ENCODE data around the gene ACSM4.
"Not testable (repeated sequence)": the region's sequence is repeated elsewhere in the genome, so short reads cannot be mapped to it uniquely, and the experiment has no call there.

Gene ACSM4

GRCh38 chr12:7303772-7304171 lies at the start of gene ACSM4:
Gene ACSM4 (plus strand): TSS chr12:7304072. CDS start chr12:7304332, 260 bp downstream.
- in situ Hi-C loops (cut with MboI; ENCODE audit: low sequenced_read_pairs), result no loop called here

DNA sequence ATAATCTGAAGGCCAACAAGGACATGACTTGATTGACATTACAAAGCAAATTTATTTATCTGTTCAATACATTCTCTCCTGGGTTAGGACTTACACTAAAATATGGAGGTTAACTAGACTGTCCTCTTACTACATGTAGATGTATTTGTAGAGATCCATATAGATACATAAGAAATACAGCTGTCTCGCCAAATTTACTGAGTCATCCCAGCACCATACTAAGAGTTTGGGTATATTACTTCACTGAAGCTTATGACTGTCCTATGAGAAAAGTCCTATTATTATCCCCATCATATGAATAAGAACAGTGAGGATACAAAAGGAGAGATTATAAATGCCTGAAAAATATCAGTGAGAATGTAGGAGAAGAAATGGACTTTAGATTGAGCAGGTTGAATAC lies 44.8 kb upstream of the ACSM4 start:
- in situ Hi-C loops (cut with MboI; ENCODE audit: low sequenced_read_pairs), result no loop called here

DNA sequence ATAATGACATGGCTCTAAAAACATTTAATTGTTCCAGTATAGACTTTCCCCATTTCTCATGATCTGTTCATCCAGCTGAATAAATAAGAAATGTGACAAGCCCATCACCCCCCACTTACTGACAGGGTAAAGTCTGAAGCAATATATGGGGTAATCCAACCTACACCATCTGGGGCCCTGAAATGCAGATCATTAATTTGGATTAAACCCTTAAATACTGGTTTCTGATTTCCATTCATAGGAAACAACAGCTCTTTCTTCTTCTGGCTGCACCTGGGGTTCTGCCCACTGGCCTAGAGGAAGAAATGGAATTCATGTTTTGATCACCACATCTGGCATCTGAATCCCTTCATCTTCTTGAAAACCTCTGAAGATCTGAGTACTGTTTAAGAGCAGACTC lies 39.3 kb upstream of the ACSM4 start:
- in situ Hi-C loops (cut with MboI; ENCODE audit: low sequenced_read_pairs), result no loop called here

DNA sequence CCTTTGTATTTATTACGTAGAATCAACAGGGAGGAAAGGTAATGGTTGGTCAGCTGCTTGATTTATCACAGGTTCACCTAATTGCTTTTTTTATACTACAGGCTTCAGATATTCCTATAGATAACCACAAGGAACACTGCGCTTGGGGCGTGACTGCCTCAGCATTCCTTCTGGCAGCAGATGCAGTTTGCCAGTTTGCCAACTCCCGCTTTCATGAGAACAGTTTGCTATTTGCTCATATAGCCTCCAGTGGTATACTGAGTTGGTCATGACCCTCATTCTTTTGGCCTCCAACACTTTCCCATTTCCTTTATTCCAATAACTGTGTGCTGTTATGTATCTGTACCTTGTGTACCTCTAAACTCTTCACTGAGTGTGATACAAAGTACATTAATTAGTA lies 38.6 kb upstream of the ACSM4 start:
- in situ Hi-C loops (cut with MboI; ENCODE audit: low sequenced_read_pairs), result no loop called here

- in situ Hi-C loops (cut with MboI; ENCODE audit: low sequenced_read_pairs), result no loop called here
Observed at GRCh38 chr12:7269273-7269672, 34.6 kb upstream of the ACSM4 start.

GRCh38 chr12:7271893-7272514 lies 31.9 kb upstream of the ACSM4 start:
- in situ Hi-C loops (cut with MboI; ENCODE audit: low sequenced_read_pairs), result no loop called here

DNA sequence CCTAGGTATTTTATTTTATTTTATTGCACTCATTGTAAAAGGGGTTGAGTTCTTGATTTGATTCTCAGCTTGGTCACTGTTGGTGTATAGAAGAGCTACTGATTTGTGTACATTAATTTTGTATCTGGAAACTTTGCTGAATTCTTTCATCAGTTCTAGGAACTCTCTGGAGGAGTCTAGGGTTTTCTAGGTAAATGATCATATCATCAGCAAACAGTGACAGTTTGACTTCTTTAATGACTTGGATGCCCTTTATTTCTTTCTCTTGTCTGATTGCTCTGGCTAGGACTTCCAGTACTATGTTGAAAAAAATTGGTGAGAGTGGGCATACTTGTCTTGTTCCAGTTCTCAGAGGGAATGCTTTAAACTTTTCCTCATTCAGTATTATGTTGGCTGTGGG lies 28.4 kb upstream of the ACSM4 start:
- in situ Hi-C loops (cut with MboI; ENCODE audit: low sequenced_read_pairs), result not testable (repeated sequence)

DNA sequence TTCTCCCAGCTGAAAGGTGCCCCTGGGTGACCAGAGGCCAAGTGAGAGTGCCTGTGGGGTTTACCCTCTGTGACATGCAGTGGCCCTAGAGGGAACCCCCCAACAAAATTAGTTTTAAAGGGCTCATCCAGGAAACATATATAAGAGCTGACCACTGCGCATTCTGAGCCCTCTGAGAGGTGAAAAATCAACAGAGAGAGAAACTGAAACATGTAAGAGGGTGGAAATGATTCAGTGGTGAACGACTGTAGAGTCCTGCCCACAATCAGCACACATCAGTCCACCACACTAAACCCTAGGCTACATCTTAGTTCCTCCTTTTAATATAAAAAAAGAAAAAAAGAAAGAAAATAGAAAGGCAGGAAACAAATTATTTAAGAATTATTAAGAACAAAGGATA lies 21.0 kb upstream of the ACSM4 start:
- in situ Hi-C loops (cut with MboI; ENCODE audit: low sequenced_read_pairs), result no loop called here

DNA sequence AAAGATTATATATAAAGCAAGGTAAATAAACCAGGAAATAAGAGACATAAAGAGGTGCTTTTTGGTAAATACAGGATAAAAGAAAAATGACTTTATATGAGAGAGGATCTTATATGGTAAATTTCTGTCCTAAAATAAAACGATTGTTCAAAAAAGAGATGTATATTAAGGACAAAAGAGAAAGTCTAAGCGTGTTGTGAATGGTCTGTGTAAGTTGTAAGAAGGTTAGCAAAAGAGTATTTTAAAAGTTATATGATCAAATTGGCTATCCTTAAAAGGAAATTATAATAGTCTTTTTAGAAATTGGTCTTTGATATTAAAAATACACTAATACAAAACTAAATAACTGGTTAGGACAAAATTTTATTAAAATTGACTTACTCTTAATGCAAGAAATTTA lies 14.1 kb upstream of the ACSM4 start:
- in situ Hi-C loops (cut with MboI; ENCODE audit: low sequenced_read_pairs), result no loop called here

GRCh38 chr12:7290588-7290987 lies 13.3 kb upstream of the ACSM4 start:
- in situ Hi-C loops (cut with MboI; ENCODE audit: low sequenced_read_pairs), result not testable (repeated sequence)

DNA sequence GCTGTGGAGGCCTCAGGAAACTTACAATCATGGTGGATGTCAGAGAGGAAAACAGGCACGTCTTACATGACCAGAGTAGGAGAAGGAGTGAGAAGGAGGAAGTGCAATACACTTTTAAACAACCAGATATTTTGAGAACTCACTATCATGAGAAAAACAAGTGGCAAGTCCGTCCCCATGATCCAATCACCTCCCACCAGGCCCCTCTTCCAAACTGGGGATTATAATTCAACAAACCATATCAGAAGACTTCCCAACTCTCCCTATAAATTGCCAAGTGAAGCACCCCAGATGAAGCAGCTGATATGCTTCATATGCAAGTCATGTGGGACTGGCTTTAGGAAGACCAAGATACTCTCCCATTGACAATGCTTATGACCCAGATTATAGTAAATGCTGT lies 11.6 kb upstream of the ACSM4 start:
- in situ Hi-C loops (cut with MboI; ENCODE audit: low sequenced_read_pairs), result no loop called here

DNA sequence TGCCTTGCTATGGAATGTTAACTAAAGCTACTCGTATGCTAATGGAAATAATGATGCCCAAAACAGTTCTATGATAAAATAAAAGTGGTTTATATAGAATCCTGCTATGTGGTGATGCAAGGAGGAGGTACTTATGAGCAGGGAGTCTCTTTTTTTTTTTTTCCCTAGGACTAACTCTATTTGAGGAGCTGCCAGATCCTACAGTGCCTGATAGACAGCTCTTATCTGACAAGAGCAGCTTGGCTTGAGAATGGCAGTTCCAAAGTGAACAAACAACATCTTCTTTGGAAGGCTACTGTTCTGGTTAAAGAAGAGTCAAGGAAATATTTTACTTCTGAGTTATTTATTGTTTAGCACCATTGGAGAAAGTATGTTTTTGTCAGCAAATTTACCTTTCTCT lies 10.2 kb upstream of the ACSM4 start:
- in situ Hi-C loops (cut with MboI; ENCODE audit: low sequenced_read_pairs), result no loop called here

- in situ Hi-C loops (cut with MboI; ENCODE audit: low sequenced_read_pairs), result no loop called here
Observed at GRCh38 chr12:7295529-7295928, 8.3 kb upstream of the ACSM4 start.

DNA sequence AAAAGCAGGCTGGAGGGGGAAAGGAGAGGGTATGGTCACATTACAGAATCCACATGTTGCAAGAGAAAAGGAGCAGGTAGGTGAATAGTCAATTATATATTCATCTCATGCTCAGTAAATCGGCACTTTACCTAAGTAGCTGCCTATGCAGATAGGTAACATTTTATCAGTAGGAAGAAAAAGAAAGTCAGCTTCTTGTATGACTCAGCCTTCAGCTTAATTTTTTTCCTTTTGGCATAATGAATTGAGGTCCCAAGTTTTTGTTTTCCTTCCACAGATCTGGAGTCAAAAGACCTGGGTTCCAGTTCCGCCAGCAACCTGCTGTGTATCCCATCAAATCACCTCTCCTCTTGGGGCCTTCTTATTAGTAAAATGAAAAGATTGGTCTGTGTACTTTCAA lies 6.0 kb upstream of the ACSM4 start:
- in situ Hi-C loops (cut with MboI; ENCODE audit: low sequenced_read_pairs), result no loop called here

DNA sequence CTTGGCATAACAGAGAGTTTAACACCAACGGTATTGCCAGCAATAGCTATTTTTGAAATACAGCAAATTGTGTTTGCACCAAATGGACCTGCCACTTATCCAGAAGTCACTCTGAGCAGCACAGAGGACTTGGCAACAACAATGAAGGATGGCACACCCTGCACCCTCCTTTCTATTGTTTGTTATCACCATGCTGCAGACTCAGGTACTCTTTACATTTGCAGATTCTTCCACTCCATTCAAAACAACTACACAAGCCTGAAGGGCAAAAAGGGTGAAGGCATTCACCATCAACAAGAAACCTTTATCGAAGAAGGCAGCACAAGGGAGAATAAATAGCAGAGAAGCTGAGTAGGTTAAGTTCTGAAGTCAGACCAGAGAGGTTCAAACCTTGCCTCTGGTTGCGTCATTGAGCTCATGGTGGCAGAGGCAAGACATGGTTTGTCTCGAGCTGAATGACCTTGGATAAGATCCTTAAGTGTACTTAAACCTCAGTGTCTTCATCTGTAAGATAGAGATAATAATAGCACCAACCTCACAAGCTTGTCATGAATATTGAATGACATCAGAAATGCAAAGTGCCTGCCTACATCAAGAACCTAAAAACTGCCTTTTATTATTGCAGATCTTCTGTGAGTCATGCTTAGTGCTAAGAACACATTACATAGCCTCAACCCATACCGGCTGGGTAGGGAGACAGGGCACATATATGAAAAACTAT lies 1.4 kb upstream of the ACSM4 start:
- in situ Hi-C loops (cut with MboI; ENCODE audit: low sequenced_read_pairs), result no loop called here

DNA sequence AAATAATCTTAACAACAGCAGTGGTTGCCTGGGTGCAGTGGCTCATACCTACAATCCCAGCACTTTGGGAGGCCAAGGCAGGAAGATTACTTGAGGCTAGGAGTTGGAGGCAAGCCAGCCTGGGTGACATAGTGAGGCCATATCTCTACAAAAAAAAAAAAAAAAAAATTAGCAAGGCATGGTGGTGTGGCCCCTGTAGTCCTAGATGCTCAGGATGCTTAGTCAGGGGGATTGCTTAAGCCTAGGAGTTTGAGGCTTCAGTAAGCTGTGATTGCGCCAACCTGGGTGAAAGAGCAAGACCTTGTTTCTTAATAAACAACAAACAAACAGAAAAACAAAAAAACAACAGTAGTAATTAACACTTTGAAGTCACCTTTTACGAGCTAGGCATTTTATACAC lies 642 bp upstream of the ACSM4 start:
- in situ Hi-C loops (cut with MboI; ENCODE audit: low sequenced_read_pairs), result no loop called here

DNA sequence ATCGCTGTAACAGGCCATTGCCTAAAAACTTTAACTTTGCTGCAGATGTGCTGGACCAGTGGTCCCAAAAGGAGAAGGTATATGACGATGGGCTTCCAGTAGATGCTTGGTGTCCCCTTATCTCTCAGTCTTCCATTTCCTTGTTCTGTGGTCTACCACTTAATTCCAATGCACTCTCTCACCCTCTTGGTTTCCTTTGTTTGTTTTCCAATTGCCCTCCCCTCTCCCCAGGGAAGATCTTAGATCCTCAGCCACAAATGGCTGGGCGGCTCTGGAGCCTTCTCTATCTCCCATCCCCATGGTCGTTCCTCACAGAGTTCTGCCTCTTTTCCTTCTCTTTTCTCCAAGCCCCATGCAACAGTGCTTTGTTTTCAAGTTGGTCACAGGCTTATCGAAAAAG lies 584 bp downstream of the ACSM4 start:
- in situ Hi-C loops (cut with MboI; ENCODE audit: low sequenced_read_pairs), result no loop called here

DNA sequence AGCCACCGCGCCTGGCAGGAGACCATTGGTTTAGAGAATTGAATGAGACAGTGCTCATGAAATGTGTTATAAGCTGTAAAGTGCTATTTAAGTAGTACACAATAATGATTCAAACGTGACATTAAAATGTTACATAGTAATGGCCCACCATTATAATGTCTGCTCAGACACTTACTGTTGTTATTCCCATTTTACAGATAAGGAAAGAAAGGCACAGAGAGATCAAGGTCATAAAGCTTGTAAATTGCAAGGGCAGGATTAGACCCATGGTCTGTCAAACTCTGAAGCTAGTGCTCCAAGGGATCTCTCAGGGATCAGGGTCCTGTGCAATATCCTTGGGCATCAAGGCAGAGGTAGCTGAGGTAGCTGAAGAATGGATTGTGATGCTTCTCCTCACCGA lies 6.2 kb downstream of the ACSM4 start:
- in situ Hi-C loops (cut with MboI; ENCODE audit: low sequenced_read_pairs), result no loop called here

- in situ Hi-C loops (cut with MboI; ENCODE audit: low sequenced_read_pairs), result no loop called here
Observed at GRCh38 chr12:7319930-7320329, 16.1 kb downstream of the ACSM4 start.

DNA sequence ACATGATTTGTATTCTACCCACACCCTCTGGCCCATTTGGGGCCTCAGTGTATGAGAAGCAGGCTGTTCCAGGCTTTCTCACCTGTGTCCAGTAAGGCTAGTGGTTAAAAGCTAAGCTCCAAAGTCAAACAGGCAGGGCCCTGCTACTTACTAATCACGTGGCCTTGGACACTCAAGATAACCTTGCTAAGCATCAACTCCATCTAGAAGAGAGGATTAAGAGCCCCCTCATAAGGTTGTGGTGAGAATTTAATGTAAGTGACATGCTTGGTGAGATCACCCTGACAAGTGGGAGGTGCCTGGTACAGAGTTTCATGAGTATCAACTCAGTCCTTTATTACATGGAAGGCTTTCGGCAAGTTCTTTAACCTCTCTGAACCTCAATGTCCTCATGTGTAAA lies 17.8 kb downstream of the ACSM4 start:
- in situ Hi-C loops (cut with MboI; ENCODE audit: low sequenced_read_pairs), result no loop called here

DNA sequence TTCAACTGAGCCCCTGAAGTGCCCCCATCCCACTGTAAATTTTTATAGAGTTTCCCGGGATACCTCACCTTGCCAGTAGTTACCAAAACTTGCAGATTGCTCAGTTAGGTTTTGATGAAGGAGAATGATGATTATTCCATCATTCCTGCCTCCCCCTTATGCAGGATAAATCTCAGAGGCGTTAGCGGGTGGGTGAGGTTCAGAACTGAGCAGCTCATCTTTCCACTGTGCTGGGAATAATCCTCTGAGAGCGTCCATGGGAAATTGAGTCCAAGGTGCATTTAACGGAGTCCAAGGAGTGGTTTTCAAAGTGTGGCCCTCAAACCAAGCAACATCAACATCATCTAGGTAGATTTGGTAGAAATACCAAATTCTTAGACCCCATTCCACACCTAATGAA lies 18.7 kb downstream of the ACSM4 start:
- in situ Hi-C loops (cut with MboI; ENCODE audit: low sequenced_read_pairs), result no loop called here

DNA sequence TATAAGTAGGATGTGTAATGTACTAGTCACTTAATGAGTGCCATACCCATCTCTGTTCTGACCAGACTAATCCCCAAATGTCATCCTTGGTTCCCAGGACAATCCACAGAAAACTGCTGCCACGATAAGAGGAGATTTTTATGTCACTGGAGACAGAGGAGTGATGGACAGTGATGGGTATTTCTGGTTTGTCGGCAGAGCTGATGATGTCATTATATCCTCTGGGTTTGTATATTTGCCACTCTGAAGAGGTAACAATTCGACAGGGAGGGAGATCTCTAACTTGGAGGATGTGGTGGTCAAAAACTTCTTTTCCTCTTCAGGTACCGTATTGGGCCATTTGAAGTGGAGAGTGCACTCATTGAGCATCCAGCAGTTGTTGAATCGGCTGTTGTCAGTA lies 20.3 kb downstream of the ACSM4 start:
- in situ Hi-C loops (cut with MboI; ENCODE audit: low sequenced_read_pairs), result no loop called here

GRCh38 chr12:7327918-7328317 lies 24.0 kb downstream of the ACSM4 start:
- in situ Hi-C loops (cut with MboI; ENCODE audit: low sequenced_read_pairs), result no loop called here
